ENCODE results near the gene ZNF175.
A peak's percentile ranks its signal among the peaks of the same experiment; 100 is the strongest.

The ZNF175 gene

DNA sequence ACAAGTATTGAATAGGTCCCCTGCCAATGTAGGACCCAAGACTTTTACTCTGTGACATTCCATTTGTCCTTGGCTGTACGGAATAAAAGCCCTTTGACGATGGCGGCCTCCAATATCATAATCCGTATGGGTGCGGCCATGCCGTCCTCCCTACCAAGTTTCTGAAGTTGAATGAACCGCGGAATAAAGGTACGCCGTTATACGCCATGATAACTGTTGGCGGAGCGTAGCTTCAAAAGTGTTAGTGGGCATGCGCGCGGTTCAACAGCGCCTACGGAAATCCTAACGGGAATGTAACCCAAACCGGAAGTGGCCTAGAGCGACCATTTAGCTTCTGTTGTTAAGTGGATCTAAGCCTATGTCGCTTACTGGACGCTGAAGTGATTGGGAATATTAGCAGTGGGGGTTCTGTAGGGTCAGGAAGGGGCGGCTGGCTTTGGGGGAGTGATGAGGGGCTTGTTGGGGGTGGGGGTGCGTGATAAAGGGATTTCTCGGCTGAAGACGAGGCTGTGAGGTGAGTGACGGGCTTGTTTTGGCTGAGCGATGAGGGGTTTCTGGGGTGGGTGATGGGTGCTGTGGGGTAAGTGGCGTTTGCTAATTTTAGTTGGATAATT, at the start of gene ZNF175:
Gene ZNF175, plus strand, starts transcription at position 322 of the 614 bp plus-strand sequence. CDS start 2,047 bp downstream, outside the sequence.
- peak; percentile 94 to 98 (median 98) for DNase-seq

DNA sequence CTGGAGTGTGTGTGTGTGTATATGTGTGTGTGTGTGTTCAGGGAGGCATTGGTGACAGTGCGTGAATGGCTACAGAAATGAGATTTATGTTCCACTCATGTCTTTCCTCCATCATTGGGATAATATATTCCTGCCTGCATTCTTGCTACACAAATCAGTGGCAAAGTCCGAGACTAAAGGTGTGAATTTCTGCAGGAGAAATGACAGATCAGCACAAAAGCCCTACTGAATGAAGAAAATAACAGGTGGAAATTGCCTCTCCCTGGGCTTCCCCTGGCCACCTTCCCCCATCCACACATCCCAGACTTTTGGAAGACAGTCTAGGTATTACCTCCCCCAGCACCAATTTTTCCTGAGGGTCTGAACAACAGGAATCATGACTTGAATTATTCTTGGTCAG, 49.7 kb upstream of the ZNF175 start:
- DNase-seq = no peak

DNA sequence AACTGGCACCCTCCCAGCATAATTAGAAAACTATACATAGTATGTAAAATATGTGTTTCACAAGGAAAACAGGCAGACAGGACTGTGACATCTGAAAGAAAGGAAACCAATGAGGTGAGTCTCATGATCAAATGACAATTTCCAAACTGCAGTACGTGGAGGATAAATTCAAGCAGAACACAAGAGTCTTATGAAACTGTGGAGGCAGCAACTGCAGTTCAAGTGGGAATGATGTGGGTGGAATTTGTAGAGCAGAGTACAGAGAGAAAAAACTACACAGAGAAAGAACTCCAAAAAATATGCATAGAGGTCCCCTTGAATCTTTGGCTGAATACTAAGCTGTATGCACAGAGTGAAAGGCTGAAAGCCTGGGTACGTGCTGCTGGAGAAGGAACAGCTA, 49.3 kb upstream of the ZNF175 start:
- no peak for DNase-seq

DNA sequence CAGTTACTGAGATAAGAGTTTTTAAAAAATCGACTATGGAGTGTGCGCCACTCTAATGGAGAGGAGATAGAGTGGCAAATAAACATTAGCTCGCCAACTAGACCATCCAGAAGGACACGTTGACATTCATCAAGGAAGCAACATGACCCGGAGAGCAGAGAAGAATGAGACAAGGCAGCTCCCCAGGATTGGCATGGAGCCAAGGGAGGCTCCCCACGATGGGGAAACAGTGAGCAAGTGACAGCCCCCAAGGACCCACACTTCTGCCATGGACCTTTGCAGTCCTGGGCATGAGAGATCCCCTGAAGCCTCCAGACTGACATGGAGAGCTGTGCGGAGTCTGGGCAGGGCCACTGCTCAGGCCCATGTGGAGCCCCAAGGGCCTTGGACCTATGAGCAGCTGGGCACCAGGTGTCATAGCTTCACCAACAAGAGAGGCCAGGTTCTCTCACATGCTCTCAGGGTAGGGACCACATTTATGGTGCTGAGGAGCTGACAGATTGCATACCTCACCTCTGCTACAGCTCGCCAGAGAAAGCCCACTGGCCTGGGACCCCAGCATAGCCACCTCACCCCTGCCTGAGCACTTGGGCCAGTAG, 46.3 kb upstream of the ZNF175 start:
- no peak for DNase-seq

DNA sequence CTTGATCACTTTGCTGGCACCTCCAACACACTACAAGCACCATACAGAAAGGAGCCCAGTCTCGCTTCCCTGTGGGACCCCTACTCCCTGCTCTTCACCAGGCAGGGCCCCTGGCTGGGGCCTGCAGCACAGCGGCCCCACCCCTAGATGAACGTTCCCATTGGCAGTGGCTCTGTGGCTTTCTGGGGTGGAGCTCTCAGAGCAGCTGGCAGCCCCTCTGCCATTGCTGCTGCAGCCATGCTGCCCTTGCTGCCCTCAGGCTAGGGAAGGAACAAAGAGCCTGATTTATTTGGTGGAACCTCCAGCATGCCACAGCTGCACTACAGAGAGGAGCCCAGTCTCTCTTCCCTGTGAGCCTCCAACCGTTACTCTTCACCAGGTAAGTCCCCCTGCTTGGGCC, 45.4 kb upstream of the ZNF175 start:
- DNase-seq = no peak

DNA sequence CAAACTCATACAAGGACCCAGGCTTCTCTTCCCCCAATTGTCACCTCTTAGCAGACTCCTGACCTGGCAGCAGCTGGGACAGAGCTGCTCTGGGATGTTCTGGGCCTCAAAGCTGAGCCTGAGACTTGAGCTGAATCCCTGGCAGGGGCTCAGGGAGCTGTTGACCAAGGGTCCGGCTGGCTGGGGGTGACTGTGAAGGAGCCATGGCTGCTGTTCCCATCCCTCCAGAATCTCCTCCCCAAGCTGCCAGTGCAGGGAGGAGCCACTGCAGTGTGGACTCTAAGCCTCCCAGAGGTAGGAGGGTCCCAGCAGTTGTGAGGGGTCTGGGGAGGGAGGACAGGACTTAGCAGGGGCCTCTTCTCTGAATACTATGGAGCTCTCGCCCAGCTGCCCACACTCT, 41.8 kb upstream of the ZNF175 start:
- no peak for DNase-seq

DNA sequence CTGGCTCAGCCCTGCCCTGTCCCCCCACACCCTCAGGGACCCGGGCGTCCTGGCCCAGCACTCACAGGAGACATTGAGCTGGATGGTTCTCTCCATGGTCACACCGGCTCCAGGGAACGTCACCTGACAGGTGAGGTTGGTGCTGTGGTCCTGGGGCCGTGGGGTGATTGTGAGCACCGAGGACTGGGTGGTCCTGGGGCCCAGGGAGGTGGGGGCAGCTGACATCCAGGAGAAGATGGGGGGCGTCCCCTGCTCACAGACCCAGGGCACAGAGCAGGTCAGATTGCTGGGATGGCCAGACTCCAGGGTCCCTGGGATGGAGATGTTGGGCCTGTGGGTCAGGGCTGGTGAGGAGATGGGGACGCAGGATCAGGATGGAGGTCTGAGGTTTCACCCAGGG, 40.5 kb upstream of the ZNF175 start:
- DNase-seq = no peak

DNA sequence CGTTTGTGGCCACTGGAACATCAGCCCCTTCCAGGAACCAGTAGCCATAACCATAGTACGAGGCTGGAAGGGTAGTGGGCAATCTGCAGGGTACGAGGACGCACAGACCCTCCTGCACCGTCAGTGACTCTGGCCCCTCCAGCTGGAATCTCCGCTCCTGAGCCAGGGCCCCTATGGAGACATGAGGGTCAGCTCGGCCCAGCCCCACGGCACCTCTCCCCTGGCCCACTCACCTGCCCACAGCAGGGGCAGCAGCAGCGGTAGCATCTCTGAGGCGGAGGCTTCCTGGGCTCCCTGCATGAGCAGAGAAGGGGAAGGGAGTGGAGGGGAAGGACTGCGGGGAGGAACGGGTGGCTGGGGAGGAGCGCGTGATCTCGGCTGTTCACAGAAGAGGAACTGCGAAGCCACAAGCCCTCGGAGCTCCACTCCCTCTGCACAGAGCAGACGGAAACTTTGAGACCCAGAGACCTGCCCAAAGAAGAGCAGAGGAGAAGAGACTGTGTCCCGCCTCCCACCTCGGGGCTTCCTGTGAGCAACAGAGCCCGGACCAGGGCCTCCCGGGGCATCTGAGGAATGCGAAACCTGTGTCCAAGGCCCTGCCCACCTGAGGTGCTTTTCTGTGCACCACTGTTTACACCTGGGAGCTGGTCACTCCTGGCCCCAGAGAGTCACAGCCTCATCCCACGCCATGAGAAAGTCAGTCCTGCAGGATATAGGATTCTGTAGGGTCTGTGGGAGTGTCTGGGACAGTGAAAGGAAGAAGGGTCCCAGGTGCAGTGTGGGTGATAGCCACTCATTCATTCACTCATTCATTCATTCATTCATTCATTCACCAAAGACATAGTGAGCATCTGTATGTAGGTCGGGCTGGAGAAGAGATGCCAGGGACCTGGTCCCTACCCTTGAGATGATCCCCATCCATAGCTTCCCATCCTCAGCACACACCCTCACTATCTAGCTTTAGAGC, 39.5 kb upstream of the ZNF175 start, which contains the start of gene SIGLEC6:
Gene SIGLEC6, minus strand, starts transcription at position 322 of the 967 bp plus-strand sequence. Its CDS starts 22 bp downstream, at position 300.
- DNase-seq = peak; percentile 90 to 95 (median 92)

DNA sequence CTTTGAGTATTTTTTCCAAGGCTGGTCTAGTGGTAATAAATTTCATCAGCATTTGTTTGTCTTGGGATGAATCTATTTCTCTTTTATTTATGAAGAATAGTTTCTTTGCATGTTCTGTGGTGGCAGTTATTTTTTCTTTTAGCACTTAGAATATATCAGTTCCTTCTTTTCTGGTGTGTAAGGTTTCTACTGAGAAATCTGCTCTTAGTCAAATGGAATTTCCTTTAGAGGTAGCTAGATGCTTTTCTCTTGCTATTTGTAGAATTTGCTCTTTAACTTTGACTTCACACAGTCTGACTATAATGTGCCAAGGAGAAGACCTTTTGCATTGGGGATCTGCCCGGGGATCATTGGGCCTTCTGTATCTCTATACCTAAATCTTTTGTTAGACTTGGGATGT, 35.5 kb upstream of the ZNF175 start:
- DNase-seq = no peak

DNA sequence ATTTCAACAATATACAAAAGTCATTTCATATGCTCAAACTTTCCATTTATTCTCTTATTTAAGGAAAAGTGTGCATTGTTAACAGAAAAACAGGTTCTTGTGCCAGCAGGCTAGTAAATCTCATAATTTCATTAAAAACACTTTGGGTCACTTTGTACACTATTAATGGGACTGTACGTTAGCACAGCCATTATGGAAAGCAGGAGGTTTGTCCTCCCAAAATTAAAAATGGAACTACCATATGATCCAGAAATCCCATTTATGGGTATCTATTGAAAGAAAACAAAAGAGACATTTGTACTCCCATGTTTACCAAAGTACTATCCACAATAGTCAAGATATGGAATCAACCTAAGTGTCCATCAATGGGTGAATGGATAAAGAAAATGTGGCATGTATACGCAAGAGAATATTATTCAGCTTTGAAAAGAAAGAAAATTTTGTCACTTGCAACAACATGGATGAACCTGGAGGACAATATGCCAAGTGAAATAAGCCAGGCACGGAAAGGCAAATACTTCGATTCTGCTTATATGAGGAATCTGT, 31.2 kb upstream of the ZNF175 start:
- no peak for DNase-seq

DNA sequence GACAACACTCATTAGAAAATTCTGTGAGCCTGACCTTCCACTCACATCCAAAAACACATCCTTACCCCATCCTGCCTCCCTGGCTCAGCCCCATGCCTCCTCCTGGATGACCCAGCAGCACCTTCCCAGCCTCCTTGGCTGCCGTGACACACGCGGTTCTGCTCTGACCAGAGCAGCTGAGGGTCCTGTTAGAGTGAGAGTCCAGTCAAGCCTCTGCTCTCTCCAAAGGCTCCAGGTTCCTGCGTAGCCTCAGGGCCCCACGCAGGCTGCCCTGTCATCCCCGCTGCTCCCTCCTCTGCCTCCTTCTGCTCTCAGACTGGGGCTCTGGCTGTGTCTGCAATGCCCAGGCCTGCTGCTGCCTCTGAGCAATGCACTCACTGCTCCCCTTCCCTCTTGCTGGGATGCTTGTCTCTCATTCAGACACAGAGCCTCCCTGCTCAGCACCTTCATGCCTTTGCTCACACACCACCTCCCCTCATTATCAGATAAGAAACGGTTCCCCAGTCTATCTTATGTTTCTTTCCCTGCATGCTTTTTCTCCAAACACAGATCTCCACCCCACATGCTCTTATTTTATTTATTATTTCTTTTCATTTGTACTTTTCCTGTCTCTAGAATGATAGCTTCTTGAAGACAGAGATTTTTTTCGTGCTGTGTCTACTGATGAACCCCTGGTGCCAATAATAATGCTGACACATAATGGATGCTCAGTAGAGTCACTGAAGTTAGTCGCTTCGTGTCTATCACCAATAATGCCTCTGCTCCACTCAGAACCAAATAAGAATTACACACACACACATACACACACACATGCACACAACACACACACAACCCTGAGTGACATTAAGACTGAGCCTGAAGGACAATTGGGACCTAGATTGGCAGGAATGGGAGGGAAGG, 29.4 kb upstream of the ZNF175 start:
- DNase-seq = no peak

DNA sequence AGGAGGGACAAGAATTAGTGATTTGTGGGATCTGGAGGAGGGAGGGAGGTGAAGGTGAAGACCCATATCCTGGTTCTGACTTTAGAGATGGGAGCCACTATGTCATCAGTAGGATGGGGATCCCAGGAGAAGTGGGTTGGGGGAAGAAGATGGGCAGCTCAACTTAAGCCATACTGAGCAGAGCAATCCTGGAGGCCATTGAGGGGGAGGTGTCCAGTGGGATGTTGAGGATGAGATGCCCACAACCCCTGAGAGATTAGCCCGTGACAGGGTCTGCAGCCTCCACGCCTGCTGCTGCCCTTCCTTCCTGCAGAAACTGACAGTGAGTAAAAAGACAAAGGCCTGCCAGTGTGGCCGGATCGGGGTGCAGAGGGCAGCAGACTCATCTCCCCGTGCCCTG, 28.4 kb upstream of the ZNF175 start:
- no peak for DNase-seq

DNA sequence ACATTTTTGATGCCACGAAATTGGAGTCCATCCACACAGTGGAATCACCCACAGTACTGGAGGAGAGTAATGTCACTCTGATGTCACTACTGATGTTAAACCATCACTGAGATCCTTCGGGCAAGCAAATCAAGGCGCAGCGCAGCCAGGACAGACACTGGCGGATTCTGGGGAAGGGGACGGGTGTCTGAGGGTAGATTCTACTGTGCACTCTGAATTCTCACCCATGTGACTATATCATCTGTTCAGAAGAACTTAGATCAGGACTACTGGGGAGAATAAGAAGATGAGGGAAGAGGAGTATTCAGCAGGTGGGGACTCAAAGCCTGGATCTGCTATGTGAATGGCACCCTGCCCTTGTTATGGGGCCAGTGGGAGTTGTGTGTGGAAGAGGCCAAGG, 27.0 kb upstream of the ZNF175 start:
- no peak for DNase-seq

DNA sequence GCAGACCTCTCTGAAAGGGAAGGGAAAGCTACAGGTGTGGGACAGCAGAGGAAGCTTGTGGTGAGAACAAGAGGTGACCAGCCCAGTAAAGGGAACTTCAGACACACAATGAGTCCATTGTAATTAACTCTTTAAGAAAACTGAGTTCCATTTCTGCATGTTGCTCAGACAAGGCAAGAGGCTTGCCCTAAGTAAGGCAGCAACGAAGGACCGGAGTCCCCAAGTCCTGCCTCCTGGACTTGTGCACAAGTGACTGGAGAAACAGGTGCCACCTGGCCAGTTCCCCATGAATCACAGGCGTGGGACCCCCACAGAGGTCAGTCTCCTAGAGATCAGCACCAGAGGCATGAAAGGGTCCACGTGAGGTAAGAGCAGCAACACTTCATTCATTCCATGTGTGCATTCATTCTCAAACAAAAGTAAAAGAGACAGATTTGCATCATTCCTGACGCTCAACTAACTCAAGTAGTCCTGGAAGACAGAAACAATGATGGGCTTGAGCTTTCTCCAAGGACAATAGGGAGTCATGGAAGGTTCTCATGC, 24.9 kb upstream of the ZNF175 start:
- no peak for DNase-seq

DNA sequence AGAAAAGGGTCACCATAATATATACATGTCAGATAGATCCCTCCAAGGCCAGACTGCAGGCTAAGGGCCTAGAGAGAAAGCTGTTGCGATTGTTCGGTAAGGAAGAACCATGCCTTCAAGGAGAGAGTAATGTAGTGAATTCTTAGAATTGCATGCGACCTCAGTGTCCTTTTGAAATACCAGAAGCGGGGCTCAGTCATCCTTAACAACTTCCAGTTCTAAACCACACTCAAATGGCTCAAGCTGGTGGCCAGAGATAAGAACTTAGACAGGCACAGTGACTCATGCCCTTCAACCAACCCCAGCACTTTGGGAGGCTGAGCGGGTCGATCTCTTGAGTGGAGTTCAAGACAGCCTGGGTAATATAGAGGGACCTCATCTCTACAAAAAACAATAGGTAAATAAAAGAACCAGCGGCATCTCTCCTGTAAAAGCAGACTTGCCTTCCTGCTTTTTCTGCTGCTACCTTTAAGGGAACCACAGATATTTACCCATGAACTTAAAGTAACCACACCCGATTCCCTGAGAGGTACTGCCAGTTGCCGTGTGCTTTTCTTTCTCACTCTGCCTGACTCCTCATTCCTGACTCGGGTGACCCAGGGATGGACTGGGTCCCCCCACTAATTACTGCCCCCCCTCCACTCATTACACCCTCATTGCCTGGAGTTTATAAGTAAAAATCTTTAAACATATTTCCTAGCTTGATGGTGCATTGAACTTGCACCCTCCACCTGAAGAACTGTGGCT, 24.3 kb upstream of the ZNF175 start:
- peak; percentile 59 to 69 (median 61) for DNase-seq

DNA sequence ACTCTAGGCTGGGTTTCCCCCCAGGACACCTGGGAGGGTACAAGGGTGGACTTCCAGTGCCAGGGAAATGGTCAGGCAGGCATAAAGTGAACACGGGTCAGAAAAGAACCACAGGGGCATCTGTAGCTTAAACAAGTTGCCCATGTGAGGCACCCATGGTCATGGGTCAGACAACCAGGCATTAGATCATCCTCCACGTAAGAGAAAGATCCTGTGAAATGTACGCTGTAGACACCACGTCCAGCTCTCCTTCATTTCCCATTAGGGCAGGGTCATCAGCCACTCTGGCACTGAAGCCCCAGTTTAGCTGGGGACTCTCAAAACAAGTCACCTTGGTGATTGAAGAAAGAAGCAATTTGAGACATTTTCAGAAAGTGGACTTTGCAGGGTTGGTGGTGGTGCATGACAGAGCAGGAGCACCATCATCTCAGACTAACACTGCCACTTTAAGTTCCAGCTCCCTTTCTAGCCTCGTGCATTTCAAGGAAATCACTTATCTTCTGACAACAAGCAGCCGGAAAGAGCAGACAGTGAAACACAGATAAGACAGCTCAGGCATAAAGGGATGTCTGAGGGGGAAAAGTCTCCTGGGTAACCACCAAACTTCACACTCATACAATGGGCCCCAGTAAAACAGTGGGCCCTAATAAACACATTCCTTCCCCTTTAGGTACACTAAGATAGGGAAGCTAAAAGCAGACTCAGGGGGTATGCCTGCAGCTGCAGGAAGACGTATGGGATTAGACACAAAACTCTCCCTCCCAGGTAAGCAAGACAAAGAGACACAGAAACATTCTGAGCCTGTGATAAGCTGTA, 23.5 kb upstream of the ZNF175 start:
- peak in 1 of 3 donors; percentile 19 for DNase-seq

DNA sequence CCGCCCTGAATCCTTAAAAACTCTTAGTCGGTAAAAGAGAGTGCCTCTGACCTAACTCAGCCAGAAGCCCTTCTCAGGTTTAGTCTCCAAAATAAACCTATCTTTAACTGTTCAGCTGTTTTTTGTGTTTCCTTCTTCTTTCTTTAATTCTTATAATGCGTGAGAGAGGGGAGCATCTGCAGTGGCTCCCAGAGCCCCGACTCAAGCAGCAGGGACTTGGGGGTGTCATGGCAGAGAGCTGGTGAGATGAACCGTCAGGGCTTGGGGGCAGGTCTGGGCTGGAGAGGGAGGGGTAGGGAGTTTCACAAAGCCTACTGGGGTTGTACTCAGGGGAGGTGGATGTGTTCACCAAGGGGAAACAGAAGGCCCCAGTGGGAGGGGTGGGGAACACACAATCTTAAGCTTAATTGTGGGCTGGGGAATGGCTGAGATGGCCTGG, 22.9 kb upstream of the ZNF175 start:
- no peak for DNase-seq

DNA sequence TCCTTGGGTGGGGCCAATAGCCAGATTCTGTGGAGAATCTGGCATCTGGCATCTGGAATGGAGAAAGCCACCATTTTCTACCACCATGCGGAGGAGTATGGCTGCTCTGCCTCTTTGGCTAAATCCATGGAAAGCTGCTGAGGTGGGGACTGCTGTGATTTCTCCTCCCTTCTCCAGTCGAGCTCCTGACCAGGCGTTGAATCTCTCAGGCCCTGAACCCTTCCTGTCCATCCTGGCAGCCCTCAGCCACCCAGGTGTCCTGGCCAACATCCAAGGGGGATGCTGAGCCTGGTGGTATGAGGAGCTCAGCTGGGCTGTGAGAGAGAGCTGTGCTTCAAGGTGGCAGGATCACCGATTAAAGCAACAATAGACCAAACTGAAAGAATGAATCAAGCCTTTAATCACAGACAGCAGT, 22.2 kb upstream of the ZNF175 start:
- DNase-seq = no peak

DNA sequence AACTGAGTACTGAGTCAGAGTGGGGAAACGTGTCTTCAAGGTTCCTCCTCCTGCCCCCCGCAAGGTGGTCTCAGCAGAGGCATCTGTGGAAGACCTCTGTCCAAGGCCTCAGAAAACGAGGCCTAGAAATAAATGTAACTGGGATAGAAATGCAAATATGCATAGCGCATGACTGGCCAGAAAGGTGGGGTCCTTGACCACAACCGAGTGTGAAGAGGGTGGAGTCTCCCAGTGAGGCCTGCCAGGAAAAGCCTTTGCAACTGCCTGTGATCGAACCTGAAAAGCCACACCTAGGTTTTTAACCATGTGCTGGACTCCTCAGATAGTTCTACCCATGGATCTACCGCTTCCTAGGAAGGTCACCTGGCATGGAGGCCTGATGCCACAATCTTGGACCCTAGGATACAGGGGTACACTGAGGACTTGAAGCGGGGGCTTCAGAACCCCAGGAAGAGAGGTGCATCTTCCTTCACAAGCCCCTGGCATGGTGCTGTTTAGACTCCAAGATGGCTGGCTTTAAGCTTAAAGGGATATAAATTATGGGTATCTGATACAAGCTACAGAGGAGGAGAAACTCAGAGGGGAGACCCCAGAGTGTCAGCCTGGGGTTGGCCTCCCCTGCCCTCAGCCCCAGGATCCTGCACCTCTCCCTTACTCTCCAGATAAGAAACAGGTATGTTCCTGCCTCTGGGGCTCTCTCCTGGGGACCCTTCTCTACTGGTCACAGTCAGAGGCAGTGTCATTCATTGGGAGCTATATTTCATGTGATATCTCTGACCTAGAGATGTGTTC, 21.4 kb upstream of the ZNF175 start:
- no peak for DNase-seq
